Measurements from ENCODE around the gene SUGP1. TPM values are rescaled to one million over a fixed set of nuclear protein-coding genes. Genes with fewer than 3 reads are reported as not detected.

SUGP1 gene
- total RNA-seq, 1 experiment from 2014 or later: 81.3 TPM

DNA sequence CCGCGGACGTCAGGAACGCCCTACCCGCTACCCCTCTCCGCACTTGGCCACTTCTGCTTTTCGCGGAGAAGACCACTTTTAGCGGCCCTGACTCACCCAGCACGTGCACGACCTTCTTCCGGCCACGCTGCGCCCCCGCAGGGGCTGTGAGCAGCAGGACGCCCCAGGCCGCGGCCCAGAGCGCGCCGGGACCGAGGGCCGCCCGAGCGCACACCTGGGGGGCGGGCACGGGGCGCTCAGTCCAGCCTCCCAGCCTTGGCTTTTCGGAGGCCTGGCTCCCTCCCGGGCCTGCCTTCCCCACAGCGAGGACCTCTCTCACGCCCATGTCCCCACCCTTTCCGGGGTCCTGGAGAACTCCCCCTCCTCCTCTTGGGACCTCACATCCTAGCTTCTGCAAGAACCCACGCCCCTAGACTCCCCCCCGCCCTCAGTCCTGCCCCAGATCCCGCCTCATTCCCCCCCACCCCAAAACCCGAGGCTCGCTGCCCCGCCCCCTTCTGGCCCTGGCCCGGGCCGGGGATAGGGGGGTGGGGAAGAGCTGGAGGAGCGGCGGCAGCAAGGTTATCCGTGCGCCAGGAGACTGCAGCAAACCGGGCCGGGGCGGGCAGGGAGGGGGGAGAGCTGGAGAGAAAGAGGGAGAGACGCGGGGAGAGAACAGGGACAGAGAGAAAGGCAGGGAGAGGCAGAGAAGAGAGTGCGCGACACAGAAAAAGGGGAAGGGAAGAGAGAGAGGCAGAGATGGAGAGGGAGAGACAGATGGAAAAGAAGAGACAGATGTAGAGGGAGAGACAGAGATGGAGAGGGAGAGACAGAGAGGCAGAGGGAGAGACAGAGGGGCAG, 58.7 kb downstream of the SUGP1 start (continued):
- TF ChIP-seq, protein P1, sequence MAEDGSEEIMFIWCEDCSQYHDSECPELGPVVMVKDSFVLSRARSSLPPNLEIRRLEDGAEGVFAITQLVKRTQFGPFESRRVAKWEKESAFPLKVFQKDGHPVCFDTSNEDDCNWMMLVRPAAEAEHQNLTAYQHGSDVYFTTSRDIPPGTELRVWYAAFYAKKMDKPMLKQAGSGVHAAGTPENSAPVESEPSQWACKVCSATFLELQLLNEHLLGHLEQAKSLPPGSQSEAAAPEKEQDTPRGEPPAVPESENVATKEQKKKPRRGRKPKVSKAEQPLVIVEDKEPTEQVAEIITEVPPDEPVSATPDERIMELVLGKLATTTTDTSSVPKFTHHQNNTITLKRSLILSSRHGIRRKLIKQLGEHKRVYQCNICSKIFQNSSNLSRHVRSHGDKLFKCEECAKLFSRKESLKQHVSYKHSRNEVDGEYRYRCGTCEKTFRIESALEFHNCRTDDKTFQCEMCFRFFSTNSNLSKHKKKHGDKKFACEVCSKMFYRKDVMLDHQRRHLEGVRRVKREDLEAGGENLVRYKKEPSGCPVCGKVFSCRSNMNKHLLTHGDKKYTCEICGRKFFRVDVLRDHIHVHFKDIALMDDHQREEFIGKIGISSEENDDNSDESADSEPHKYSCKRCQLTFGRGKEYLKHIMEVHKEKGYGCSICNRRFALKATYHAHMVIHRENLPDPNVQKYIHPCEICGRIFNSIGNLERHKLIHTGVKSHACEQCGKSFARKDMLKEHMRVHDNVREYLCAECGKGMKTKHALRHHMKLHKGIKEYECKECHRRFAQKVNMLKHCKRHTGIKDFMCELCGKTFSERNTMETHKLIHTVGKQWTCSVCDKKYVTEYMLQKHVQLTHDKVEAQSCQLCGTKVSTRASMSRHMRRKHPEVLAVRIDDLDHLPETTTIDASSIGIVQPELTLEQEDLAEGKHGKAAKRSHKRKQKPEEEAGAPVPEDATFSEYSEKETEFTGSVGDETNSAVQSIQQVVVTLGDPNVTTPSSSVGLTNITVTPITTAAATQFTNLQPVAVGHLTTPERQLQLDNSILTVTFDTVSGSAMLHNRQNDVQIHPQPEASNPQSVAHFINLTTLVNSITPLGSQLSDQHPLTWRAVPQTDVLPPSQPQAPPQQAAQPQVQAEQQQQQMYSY (CRISPR knock-in tag; IDR thresholded peaks at IDR 0.05): no peak
- TF ChIP-seq, protein P2, sequence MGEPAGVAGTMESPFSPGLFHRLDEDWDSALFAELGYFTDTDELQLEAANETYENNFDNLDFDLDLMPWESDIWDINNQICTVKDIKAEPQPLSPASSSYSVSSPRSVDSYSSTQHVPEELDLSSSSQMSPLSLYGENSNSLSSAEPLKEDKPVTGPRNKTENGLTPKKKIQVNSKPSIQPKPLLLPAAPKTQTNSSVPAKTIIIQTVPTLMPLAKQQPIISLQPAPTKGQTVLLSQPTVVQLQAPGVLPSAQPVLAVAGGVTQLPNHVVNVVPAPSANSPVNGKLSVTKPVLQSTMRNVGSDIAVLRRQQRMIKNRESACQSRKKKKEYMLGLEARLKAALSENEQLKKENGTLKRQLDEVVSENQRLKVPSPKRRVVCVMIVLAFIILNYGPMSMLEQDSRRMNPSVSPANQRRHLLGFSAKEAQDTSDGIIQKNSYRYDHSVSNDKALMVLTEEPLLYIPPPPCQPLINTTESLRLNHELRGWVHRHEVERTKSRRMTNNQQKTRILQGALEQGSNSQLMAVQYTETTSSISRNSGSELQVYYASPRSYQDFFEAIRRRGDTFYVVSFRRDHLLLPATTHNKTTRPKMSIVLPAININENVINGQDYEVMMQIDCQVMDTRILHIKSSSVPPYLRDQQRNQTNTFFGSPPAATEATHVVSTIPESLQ (CRISPR knock-in tag; IDR thresholded peaks at IDR 0.05): no peak
- TF ChIP-seq, protein P3, sequence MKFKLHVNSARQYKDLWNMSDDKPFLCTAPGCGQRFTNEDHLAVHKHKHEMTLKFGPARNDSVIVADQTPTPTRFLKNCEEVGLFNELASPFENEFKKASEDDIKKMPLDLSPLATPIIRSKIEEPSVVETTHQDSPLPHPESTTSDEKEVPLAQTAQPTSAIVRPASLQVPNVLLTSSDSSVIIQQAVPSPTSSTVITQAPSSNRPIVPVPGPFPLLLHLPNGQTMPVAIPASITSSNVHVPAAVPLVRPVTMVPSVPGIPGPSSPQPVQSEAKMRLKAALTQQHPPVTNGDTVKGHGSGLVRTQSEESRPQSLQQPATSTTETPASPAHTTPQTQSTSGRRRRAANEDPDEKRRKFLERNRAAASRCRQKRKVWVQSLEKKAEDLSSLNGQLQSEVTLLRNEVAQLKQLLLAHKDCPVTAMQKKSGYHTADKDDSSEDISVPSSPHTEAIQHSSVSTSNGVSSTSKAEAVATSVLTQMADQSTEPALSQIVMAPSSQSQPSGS (CRISPR knock-in tag; IDR thresholded peaks at IDR 0.05; ENCODE audit: borderline replicate concordance, low read depth): no peak
- TF ChIP-seq, protein P4, sequence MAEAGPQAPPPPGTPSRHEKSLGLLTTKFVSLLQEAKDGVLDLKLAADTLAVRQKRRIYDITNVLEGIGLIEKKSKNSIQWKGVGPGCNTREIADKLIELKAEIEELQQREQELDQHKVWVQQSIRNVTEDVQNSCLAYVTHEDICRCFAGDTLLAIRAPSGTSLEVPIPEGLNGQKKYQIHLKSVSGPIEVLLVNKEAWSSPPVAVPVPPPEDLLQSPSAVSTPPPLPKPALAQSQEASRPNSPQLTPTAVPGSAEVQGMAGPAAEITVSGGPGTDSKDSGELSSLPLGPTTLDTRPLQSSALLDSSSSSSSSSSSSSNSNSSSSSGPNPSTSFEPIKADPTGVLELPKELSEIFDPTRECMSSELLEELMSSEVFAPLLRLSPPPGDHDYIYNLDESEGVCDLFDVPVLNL (CRISPR knock-in tag; IDR thresholded peaks at IDR 0.05; ENCODE audit: borderline replicate concordance, low read depth): no peak
- TF ChIP-seq, protein P5, sequence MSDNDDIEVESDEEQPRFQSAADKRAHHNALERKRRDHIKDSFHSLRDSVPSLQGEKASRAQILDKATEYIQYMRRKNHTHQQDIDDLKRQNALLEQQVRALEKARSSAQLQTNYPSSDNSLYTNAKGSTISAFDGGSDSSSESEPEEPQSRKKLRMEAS (CRISPR knock-in tag; IDR thresholded peaks at IDR 0.05): peak; percentile 68; the same call in 1 of the 2 replicates
- TF ChIP-seq ESRRA (CRISPR knock-in tag; IDR thresholded peaks at IDR 0.05; ENCODE audit: borderline replicate concordance): peak; percentile 71; the same call in 1 of the 2 replicates
- TF ChIP-seq, protein P6, sequence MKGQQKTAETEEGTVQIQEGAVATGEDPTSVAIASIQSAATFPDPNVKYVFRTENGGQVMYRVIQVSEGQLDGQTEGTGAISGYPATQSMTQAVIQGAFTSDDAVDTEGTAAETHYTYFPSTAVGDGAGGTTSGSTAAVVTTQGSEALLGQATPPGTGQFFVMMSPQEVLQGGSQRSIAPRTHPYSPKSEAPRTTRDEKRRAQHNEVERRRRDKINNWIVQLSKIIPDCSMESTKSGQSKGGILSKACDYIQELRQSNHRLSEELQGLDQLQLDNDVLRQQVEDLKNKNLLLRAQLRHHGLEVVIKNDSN (CRISPR knock-in tag; IDR thresholded peaks at IDR 0.05): peak; percentile 34; the same call in 1 of the 2 replicates
- TF ChIP-seq, protein P7, sequence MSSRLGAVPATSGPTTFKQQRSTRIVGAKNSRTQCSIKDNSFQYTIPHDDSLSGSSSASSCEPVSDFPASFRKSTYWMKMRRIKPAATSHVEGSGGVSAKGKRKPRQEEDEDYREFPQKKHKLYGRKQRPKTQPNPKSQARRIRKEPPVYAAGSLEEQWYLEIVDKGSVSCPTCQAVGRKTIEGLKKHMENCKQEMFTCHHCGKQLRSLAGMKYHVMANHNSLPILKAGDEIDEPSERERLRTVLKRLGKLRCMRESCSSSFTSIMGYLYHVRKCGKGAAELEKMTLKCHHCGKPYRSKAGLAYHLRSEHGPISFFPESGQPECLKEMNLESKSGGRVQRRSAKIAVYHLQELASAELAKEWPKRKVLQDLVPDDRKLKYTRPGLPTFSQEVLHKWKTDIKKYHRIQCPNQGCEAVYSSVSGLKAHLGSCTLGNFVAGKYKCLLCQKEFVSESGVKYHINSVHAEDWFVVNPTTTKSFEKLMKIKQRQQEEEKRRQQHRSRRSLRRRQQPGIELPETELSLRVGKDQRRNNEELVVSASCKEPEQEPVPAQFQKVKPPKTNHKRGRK (CRISPR knock-in tag; IDR thresholded peaks at IDR 0.05; ENCODE audit: borderline replicate concordance): no peak; the same call in 1 of the 2 replicates
- TF ChIP-seq RELA (CRISPR knock-in tag; IDR thresholded peaks at IDR 0.05; ENCODE audit: borderline replicate concordance): peak; percentile 81; the same call in 1 of the 2 replicates
- TF ChIP-seq, protein P8, sequence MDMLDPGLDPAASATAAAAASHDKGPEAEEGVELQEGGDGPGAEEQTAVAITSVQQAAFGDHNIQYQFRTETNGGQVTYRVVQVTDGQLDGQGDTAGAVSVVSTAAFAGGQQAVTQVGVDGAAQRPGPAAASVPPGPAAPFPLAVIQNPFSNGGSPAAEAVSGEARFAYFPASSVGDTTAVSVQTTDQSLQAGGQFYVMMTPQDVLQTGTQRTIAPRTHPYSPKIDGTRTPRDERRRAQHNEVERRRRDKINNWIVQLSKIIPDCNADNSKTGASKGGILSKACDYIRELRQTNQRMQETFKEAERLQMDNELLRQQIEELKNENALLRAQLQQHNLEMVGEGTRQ (CRISPR knock-in tag; IDR thresholded peaks at IDR 0.05): 0 out of 2 replicates have a peak, but pooled peaks have one; percentile 9
